BJ (cell line): ENCODE measurements around the gene NBEAL1. TPM values are rescaled to one million over a fixed set of nuclear protein-coding genes. Genes with fewer than 3 reads are reported as not detected.
"Not testable (repeated sequence)": the region's sequence is repeated elsewhere in the genome, so short reads cannot be mapped to it uniquely, and the experiment has no call there.

Experiments
- CTCF ChIA-PET: fragments of 350-600 bp; formaldehyde crosslinking; extraction: SDS; loops from one replicate; lab custom pipeline; 2021; ENCODE audit warnings: antibody characterized with exemption, inconsistent platforms; lab: Yijun Ruan, JAX
- POLR2A ChIA-PET: fragments of 300-600 bp; sonication (Branson Sonifier 250); formaldehyde crosslinking; extraction: SDS; loops from one replicate; lab custom pipeline; 2021; ENCODE audit warnings: antibody characterized with exemption; lab: Charles Lee
- DNase-seq: peaks from one replicate; pipeline ENCODE4 v3.0.0-alpha.2; 2011; ENCODE audit warnings: low read depth
- H3K27me3 ChIP-seq: 2 replicates; pipeline ENCODE4 v1.6.0; 2011; ENCODE audit warnings: low read length; ENCODE audit not compliant: control insufficient read depth, insufficient read depth
- H3K36me3 ChIP-seq: 2 replicates; pipeline ENCODE4 v1.5.1; 2011; ENCODE audit warnings: low read length; ENCODE audit not compliant: control insufficient read depth, insufficient read depth
- H3K4me3 ChIP-seq: 2 replicates; pipeline ENCODE4 v1.5.1; 2011; ENCODE audit warnings: low read depth, mild to moderate bottlenecking, control low read depth, low read length
- CTCF ChIP-seq: IDR thresholded peaks from 2 replicates; pipeline ENCODE4 v1.5.1; 2011; ENCODE audit warnings: low read depth, mild to moderate bottlenecking, control low read depth, inconsistent platforms, low read length, moderate library complexity; ENCODE audit not compliant: insufficient read depth
- polyA minus RNA-seq: library from RNA; depleted of rRNA, polyadenylated mRNA; stranded (reverse); fragments of >200 nt; gene quantifications from 2 replicates; pipeline ENCODE4 v1.2.3, GENCODE V29; 2011; rRNA and poly(A)+ RNA removed
- polyA plus RNA-seq: library from polyadenylated mRNA; depleted of rRNA; stranded (reverse); fragments of >200 nt; gene quantifications from 2 replicates; pipeline ENCODE4 v1.2.3, GENCODE V29; 2011; rRNA removed

Gene NBEAL1
- 5.9 and 10.0 TPM in 2 replicates for polyA plus RNA-seq
- 21.5 and 24.6 TPM in 2 replicates for polyA minus RNA-seq

- Histone ChIP-seq H3K4me3 (peak within 1 kb of the TSS; percentile 100), H3K36me3 (no peaks in the 10 kb centered on the region; the same call in 1 of the 2 replicates), H3K27me3 (no peaks in the 10 kb centered on the region; the same call in 1 of the 2 replicates)
- ChIA-PET POLR2A (interaction anchor here (0.6 kb wide), 1 partner anchor 9 kb away, joined by 11 read pairs; no protein-coding TSS in a partner anchor), CTCF (interaction anchor here (0.9 kb wide), 1 partner anchor 14 kb away, joined by 4 read pairs; no protein-coding TSS in a partner anchor)
- peak; percentile 95 for DNase-seq
- no peak for TF ChIP-seq CTCF
Observed at GRCh38 chr2:203014456-203015199, at the start of gene NBEAL1. Gene NBEAL1, plus strand, starts transcription at chr2:203014875. Its CDS starts 1,510 bp downstream, at chr2:203016385.

GRCh38 chr2:202965810-202966460, 48.7 kb upstream of the NBEAL1 start:
- CTCF ChIA-PET: no interaction called here
- H3K36me3 ChIP-seq: no peaks in the 10 kb centered on the region
- no peak for DNase-seq
- POLR2A ChIA-PET: no interaction called here
- no peaks in the 10 kb centered on the region for H3K27me3 ChIP-seq
- no peak for TF ChIP-seq CTCF
- H3K4me3 ChIP-seq: no peak overlapping the region

GRCh38 chr2:202969404-202969803, 45.3 kb upstream of the NBEAL1 start:
- POLR2A ChIA-PET, H3K27me3 ChIP-seq, H3K4me3 ChIP-seq, H3K36me3 ChIP-seq, CTCF ChIA-PET, DNase-seq: not testable (repeated sequence)

GRCh38 chr2:202976809-202977208, 37.9 kb upstream of the NBEAL1 start:
- no peak for TF ChIP-seq CTCF
- Histone ChIP-seq H3K36me3 (no peaks in the 10 kb centered on the region), H3K4me3 (no peak overlapping the region), H3K27me3 (no peaks in the 10 kb centered on the region)
- ChIA-PET POLR2A (no interaction called here), CTCF (no interaction called here)
- DNase-seq: no peak

GRCh38 chr2:202982779-202983491, 31.7 kb upstream of the NBEAL1 start:
- POLR2A ChIA-PET: no interaction called here
- H3K4me3 ChIP-seq: no peak overlapping the region
- no peaks in the 10 kb centered on the region for H3K27me3 ChIP-seq
- no peaks in the 10 kb centered on the region for H3K36me3 ChIP-seq
- DNase-seq: no peak
- TF ChIP-seq CTCF: no peak
- CTCF ChIA-PET: no interaction called here
